Smooth muscle cell (in vitro differentiated cells): Measurements from ENCODE around the gene FRY. TPM values are rescaled to one million over a fixed set of nuclear protein-coding genes. Genes with fewer than 3 reads are reported as not detected.
A peak's percentile ranks its signal among the peaks of the same experiment; 100 is the strongest.

Experiments
- DNase-seq: peaks from one replicate; lab custom pipeline; 2025; ENCODE audit not compliant: unreplicated experiment; lab: John Stamatoyannopoulos, UW
- H2AFZ ChIP-seq: fragments of 200-600 bp; sonication (generic); 2 replicates; pipeline ENCODE4 v1.6.0; 2016; ENCODE audit warnings: antibody characterized with exemption, low read depth, mild to moderate bottlenecking
- H3F3A ChIP-seq: fragments of 200-600 bp; sonication (generic); 2 replicates; pipeline ENCODE4 v1.6.0; 2017; ENCODE audit warnings: antibody characterized with exemption, low read depth
- H3K27ac ChIP-seq: fragments of 200-600 bp; sonication (generic); 2 replicates; pipeline ENCODE4 v1.5.1; 2016; ENCODE audit warnings: low read depth, mild to moderate bottlenecking
- H3K27me3 ChIP-seq: fragments of 200-600 bp; sonication (generic); 2 replicates; pipeline ENCODE4 v1.6.1; 2016; ENCODE audit warnings: low read depth, mild to moderate bottlenecking
- H3K36me3 ChIP-seq: fragments of 200-600 bp; sonication (generic); 2 replicates; pipeline ENCODE4 v1.5.1; 2016; ENCODE audit warnings: low read depth
- H3K4me1 ChIP-seq: fragments of 200-600 bp; sonication (generic); 2 replicates; pipeline ENCODE4 v1.5.1; 2016; ENCODE audit warnings: low read depth
- H3K4me2 ChIP-seq: fragments of 200-600 bp; sonication (generic); 2 replicates; pipeline ENCODE4 v1.6.0; 2016; ENCODE audit warnings: mild to moderate bottlenecking
- H3K4me3 ChIP-seq: fragments of 200-600 bp; sonication (generic); 2 replicates; pipeline ENCODE4 v1.5.1; 2016; ENCODE audit warnings: mild to moderate bottlenecking
- H3K79me2 ChIP-seq: fragments of 200-600 bp; sonication (generic); 2 replicates; pipeline ENCODE4 v1.6.0; 2016; ENCODE audit warnings: low read depth, mild to moderate bottlenecking
- H3K9ac ChIP-seq: fragments of 200-600 bp; sonication (generic); 2 replicates; pipeline ENCODE4 v1.6.0; 2016; ENCODE audit warnings: low read depth
- H3K9me3 ChIP-seq: fragments of 200-600 bp; sonication (generic); replicated peaks from 2 replicates; pipeline ENCODE4 v1.5.1; 2016; ENCODE audit warnings: low read depth
- H4K20me1 ChIP-seq: fragments of 200-600 bp; sonication (generic); 2 replicates; pipeline ENCODE4 v1.6.0; 2016; ENCODE audit warnings: low read depth
- CTCF ChIP-seq: fragments of 200-600 bp; sonication (generic); IDR thresholded peaks from 2 replicates; pipeline ENCODE4 v1.5.1; 2017; ENCODE audit warnings: borderline replicate concordance, mild to moderate bottlenecking, antibody characterized with exemption; ENCODE audit not compliant: insufficient read depth, poor library complexity, severe bottlenecking
- WGBS: methylation state at CpG from one replicate; pipeline ENCODE4 v1.1.7; 2016; ENCODE audit warnings: low lambda C conversion rate; 5-methylcytosine and 5-hydroxymethylcytosine counted together
- polyA plus RNA-seq: library from polyadenylated mRNA; unstranded; fragments of >200 nt; fragmentation: Nextera tagmentation; extraction: Ambion mirVana; gene quantifications from 2 replicates; pipeline ENCODE4 v1.2.1, GENCODE V29; 2016
- total RNA-seq: library from RNA; depleted of rRNA; stranded (reverse); fragments of >200 nt; gene quantifications from 2 replicates; pipeline ENCODE4 v1.2.3, GENCODE V29; 2014

The FRY gene
- total and polyA plus RNA-seq, 2 experiments from 2014 or later = 1.1 to 3.2 TPM

- Histone ChIP-seq H3F3A (no peaks in the 10 kb centered on the region), H3K9ac (no peak overlapping the region), H3K4me3 (no peak overlapping the region), H3K79me2 (no peaks in the 10 kb centered on the region), H4K20me1 (no peaks in the 10 kb centered on the region), H3K9me3 (no peaks in the 10 kb centered on the region), H3K27ac (peak overlapping the region; percentile 21), H3K36me3 (no peaks in the 10 kb centered on the region), H3K4me1 (no peaks in the 10 kb centered on the region), H3K27me3 (no peaks in the 10 kb centered on the region), H3K4me2 (no peak overlapping the region), H2AFZ (no peak overlapping the region)
- DNase-seq = no peak
- no peak for TF ChIP-seq CTCF
- WGBS = 75% methylated on average over 5 of the region's 5 CpGs
Measured at GRCh38 chr13:32134241-32135055, 102.9 kb downstream of the FRY start.

DNA sequence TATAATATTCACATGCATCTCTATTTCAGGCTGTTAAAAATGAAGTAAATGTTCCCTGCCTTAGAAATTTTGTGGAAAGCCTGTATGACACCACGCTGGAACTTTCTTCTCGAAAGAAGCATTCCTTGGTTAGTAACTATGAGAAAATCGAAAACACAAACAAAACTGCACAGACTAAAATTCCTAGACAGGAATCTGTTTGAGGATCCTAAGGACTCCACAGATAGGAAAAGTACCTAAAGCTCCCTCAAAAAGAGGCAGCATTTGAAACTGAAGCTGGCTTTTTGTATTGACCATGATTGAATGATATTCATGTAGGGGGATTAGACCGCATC lies 103.4 kb downstream of the FRY start:
- Histone ChIP-seq H3K27me3 (no peaks in the 10 kb centered on the region), H3K4me2 (no peak overlapping the region), H3K27ac (peak overlapping the region; percentile 21), H3K79me2 (no peaks in the 10 kb centered on the region), H3F3A (no peaks in the 10 kb centered on the region), H2AFZ (no peak overlapping the region), H3K4me1 (no peaks in the 10 kb centered on the region), H3K36me3 (no peaks in the 10 kb centered on the region), H3K9me3 (no peaks in the 10 kb centered on the region), H3K9ac (no peak overlapping the region), H3K4me3 (no peak overlapping the region), H4K20me1 (no peaks in the 10 kb centered on the region)
- no peak for DNase-seq
- TF ChIP-seq CTCF = no peak
- WGBS = 94% methylated on average over 4 of the region's 4 CpGs

- peak overlapping the region; percentile 21 for H3K4me2 ChIP-seq
- H3K27me3 ChIP-seq = no peaks in the 10 kb centered on the region
- no peaks in the 10 kb centered on the region for H3F3A ChIP-seq
- no peak for TF ChIP-seq CTCF
- no peak for DNase-seq
- no peak overlapping the region for H3K4me3 ChIP-seq
- H3K36me3 ChIP-seq = no peaks in the 10 kb centered on the region
- 83% methylated on average over 6 of the region's 6 CpGs for WGBS
- no peaks in the 10 kb centered on the region for H4K20me1 ChIP-seq
- no peak overlapping the region for H3K9ac ChIP-seq
- H2AFZ ChIP-seq = no peak overlapping the region
- no peaks in the 10 kb centered on the region for H3K79me2 ChIP-seq
- H3K9me3 ChIP-seq = no peaks in the 10 kb centered on the region
- no peaks in the 10 kb centered on the region for H3K4me1 ChIP-seq
- H3K27ac ChIP-seq = peak overlapping the region; percentile 21
Measured at GRCh38 chr13:32135655-32136054, 104.1 kb downstream of the FRY start.

DNA sequence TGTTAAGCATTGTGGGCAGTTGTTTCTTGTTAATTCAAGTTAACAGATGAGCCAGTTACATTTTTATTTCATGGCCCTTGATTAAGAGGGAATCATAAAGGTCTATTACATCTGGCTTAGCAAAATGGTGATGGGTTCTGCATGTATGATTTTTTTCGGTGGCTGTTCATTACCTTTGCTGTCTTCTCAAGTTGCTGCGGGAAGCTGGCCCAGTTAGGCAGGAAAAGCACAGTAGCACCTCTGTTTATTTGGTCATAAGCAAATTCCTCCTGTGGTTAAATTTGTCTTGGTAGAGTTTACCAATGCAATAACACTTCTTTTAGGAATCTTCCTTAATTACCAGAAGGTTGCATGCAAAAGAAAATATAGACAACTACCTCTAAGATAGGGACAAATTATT lies 104.5 kb downstream of the FRY start:
- no peaks in the 10 kb centered on the region for H3K36me3 ChIP-seq
- no peaks in the 10 kb centered on the region for H3F3A ChIP-seq
- H3K9ac ChIP-seq = no peak overlapping the region
- DNase-seq = no peak
- no peaks in the 10 kb centered on the region for H3K4me1 ChIP-seq
- no peaks in the 10 kb centered on the region for H3K27me3 ChIP-seq
- H2AFZ ChIP-seq = no peak overlapping the region
- peak overlapping the region; percentile 10 for H3K27ac ChIP-seq
- H3K4me2 ChIP-seq = peak overlapping the region; percentile 21
- no peaks in the 10 kb centered on the region for H4K20me1 ChIP-seq
- no peak for TF ChIP-seq CTCF
- 94% methylated on average over 2 of the region's 2 CpGs for WGBS
- no peaks in the 10 kb centered on the region for H3K9me3 ChIP-seq
- no peak overlapping the region for H3K4me3 ChIP-seq
- H3K79me2 ChIP-seq = no peaks in the 10 kb centered on the region
